ENCODE results near the gene B3GALT4. TPM values are rescaled to one million over a fixed set of nuclear protein-coding genes. Genes with fewer than 3 reads are reported as not detected.

B3GALT4 gene
- total RNA-seq, 3 donors from 2014 or later, result 21.6 to 41.7 (median 24.2) TPM

DNA sequence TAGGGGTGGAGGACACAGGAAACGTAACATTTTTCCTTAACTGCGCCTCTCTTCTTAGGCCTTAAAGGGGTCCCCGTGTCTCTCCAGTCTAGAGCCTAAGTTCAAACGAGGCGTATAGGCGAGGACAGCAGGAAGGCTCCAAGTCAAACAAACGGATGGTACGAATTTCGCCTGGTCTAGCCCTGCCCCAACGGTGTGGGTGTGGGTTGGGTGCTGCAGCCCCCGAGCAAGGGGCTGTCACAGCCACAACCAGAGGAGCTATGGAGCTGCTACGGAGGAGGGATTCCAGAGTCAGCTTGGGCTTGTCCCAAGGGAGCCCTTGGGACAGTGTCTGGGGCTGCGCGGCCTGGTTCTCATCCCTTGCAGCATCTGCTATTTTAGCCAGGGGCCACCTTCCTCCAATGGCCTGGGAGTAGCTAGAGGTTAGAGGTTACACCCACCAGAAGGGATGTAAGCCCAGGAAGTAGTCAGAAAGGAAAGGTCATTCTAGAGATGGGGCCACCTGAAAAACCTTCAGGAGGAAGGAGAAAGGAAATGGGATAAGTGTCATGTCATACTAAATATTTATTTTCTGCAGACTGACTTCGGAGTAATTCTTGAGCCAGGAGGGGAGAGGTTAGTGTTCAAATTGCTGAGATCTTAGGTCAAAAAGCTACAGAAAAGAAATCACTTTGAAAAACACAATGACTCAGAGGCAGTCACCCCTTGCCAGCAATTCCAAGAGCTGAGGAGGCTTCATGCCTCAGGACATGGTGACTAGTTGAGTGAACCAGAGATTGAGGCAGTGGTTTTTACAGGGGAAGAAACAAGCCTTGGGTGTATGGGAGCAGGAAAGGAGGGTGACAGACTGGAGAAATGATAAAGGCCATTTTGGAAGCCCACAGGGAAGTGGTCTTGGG, 26.9 kb upstream of the B3GALT4 start:
- peak; percentile 0 for ATAC-seq
- no peaks in the 10 kb centered on the region for H3K36me3 ChIP-seq (ENCODE audit: low read depth)
- TF ChIP-seq, protein P1, sequence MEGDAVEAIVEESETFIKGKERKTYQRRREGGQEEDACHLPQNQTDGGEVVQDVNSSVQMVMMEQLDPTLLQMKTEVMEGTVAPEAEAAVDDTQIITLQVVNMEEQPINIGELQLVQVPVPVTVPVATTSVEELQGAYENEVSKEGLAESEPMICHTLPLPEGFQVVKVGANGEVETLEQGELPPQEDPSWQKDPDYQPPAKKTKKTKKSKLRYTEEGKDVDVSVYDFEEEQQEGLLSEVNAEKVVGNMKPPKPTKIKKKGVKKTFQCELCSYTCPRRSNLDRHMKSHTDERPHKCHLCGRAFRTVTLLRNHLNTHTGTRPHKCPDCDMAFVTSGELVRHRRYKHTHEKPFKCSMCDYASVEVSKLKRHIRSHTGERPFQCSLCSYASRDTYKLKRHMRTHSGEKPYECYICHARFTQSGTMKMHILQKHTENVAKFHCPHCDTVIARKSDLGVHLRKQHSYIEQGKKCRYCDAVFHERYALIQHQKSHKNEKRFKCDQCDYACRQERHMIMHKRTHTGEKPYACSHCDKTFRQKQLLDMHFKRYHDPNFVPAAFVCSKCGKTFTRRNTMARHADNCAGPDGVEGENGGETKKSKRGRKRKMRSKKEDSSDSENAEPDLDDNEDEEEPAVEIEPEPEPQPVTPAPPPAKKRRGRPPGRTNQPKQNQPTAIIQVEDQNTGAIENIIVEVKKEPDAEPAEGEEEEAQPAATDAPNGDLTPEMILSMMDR (IDR thresholded peaks at IDR 0.05), result no peak
- intact Hi-C loops (cut with DNase I, micrococcal nuclease), result loop anchor here (5.0 to 10.0 kb wide), 3 partner anchors 133 to 235 kb away; no protein-coding TSS in a partner anchor
- H3K9me3 ChIP-seq, result no peaks in the 10 kb centered on the region
- H3K4me3 ChIP-seq, result no peak overlapping the region
- peaks cover 15% of the 10 kb centered on the region for H3K4me1 ChIP-seq (ENCODE audit: low read depth)
- peak; percentile 17 to 53 (median 37) for DNase-seq

DNA sequence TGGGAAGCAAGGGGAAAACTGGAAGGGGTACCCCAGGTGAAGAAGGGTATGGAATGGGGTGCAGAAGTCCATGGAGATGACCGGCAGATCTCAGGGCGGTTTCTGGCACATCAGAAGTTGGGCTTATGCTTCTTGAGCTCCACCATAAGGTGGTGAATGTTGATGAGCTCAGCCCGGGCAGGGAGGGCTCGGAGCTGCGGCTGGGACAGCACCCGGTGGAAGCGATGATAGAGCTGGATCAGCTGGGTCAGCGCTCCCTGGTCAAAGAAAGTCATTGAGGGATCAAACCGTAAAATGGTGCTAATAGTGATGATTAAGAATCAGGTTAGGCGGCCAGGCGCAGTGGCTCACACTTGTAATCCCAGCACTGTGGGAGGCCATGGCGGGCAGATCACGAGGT, 26.2 kb upstream of the B3GALT4 start:
- H3K9me3 ChIP-seq, result no peaks in the 10 kb centered on the region
- no peak for DNase-seq
- TF ChIP-seq, protein P1 (IDR thresholded peaks at IDR 0.05), result no peak
- no peaks in the 10 kb centered on the region for H3K36me3 ChIP-seq (ENCODE audit: low read depth)
- intact Hi-C loops (cut with DNase I, micrococcal nuclease), result no loop called here
- no peak overlapping the region for H3K4me3 ChIP-seq
- H3K4me1 ChIP-seq (ENCODE audit: low read depth), result peaks cover 15% of the 10 kb centered on the region
- ATAC-seq, result no peak

DNA sequence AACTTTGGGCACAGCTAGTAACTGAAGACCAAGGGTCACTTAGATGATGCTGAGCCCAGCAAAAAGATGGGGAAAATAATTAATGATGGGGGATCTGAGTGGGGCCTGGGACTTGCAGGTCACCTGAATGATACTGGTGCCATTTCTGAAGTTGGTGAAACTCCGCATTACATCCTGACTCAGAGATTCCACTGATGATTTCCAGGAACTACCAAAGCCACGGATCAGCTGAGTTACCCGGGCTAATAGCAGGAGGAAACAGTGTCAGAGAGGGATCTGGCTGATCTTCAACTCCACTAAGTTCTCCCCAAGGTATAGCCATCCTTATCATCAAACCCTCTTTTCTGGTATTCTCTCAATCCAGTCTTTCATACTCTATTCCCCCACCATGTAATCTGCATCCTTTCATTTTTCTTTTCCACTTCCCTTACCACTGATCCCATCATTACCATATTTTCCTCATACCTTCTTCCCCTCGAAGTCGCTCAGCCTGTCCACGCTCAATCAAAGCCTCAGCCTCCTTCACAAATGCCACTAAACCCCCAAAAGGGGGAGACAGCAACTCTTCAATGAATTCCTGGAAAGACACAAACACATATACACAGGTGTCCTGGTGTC, 25.4 kb upstream of the B3GALT4 start:
- TF ChIP-seq, protein P1 (IDR thresholded peaks at IDR 0.05), result no peak

DNA sequence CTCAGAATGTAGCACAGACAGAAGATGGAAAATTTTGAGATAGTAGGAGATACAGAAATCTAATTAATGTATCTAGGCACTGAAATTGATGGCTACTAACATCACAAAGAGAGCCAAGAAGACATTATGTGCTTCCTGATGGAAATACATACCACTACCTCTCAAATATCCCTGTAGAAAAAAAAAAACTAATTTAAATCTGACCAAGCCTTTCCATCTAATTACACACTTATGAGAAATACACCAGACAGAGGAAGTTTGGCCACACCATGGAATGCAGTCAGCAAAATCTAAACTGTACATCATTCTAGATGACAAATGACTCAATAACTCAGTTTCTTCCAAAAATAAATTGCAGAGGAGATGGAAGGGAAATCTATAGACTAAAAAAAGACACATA, 24.2 kb upstream of the B3GALT4 start:
- intact Hi-C loops (cut with DNase I, micrococcal nuclease), result no loop called here
- peaks cover 15% of the 10 kb centered on the region for H3K4me1 ChIP-seq (ENCODE audit: low read depth)

More for the DNA sequence above, 25.4 kb upstream of the B3GALT4 start:
- no peak for ATAC-seq
- Histone ChIP-seq H3K36me3 (ENCODE audit: low read depth) (no peaks in the 10 kb centered on the region), H3K4me3 (no peak overlapping the region), H3K4me1 (ENCODE audit: low read depth) (peaks cover 15% of the 10 kb centered on the region), H3K9me3 (no peaks in the 10 kb centered on the region)
- DNase-seq, result no peak
- intact Hi-C loops (cut with DNase I, micrococcal nuclease), result no loop called here

DNA sequence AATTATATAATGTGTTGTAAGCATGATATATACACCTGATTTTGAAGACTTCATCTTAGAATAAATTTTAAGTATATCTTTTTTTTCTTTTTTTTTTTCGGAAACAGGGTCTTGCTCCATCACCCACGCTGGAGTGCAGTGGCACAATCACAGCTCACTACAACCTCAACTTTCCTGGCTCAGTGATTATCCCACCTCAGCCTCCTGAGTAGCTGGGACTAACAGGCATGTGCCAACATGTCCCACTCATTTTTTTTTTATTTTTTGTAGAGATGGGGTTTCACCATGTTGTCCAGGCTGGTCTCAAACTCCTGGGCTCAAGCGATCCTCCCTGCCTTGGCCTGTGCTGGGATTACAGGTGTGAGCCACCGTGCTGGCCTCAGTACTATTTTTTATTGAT, 22.3 kb upstream of the B3GALT4 start:
- no peaks in the 10 kb centered on the region for H3K36me3 ChIP-seq (ENCODE audit: low read depth)
- no peak for ATAC-seq

More for the DNA sequence above, 24.2 kb upstream of the B3GALT4 start:
- no peak for ATAC-seq
- no peaks in the 10 kb centered on the region for H3K36me3 ChIP-seq (ENCODE audit: low read depth)
- no peak overlapping the region for H3K4me3 ChIP-seq
- no peaks in the 10 kb centered on the region for H3K9me3 ChIP-seq
- TF ChIP-seq, protein P1 (IDR thresholded peaks at IDR 0.05), result no peak
- no peak for DNase-seq

More for the DNA sequence above, 22.3 kb upstream of the B3GALT4 start:
- TF ChIP-seq, protein P1 (IDR thresholded peaks at IDR 0.05), result no peak
- no peak overlapping the region for H3K4me3 ChIP-seq
- DNase-seq, result no peak
- peaks cover 7% of the 10 kb centered on the region for H3K4me1 ChIP-seq (ENCODE audit: low read depth)
- H3K9me3 ChIP-seq, result no peaks in the 10 kb centered on the region
- intact Hi-C loops (cut with DNase I, micrococcal nuclease), result no loop called here
